NCI-H2227 (cell line): ENCODE data around the gene G2E3.
"Not testable (repeated sequence)": the region's sequence is repeated elsewhere in the genome, so short reads cannot be mapped to it uniquely, and the experiment has no call there.

ENCODE experiments used
- DNase-seq: peaks from one replicate; lab custom pipeline; 2025; ENCODE audit not compliant: unreplicated experiment; lab: John Stamatoyannopoulos, UW

Gene G2E3

DNA sequence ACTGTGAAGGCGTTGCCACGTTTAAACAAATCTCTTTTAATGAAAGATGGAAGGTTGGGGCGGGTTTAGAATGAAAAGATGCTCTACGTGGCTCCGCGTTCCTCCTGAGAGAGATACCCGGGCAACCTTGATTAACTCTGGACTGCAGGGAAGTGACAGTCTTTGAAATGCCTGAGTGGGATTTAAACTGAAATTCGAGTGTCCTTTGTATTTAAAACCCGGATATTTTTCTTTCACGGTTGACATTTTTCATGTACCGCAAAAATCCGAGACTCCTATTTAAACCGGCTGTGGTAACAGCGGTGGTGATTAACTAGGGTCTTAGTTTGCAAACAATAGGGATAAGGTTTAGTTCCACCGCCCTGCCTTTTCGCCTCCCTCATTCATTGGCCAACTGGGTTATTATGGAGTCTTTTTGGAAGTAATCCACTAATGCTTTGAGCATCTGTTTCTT lies 707 bp downstream of the G2E3 start:
- peak; percentile 31 for DNase-seq

DNA sequence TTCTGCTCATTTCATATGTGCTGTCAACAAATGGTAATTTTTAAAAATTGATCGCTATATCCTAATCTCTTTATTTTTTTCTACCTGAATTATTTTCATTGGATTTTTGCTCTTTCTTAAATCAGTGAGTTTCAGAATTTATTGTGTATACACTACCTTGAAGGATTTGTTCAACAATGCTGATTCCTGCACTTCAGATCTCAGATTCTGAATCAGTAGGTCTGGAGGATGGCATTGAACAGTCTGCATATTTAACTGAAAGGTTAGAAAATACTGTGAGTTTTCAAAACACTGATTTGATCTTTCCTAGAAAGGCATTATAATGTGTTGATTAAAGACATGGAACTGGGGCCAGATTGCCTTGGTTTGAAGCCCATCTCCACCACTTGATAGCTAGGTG lies 1.6 kb downstream of the G2E3 start:
- DNase-seq: no peak

DNA sequence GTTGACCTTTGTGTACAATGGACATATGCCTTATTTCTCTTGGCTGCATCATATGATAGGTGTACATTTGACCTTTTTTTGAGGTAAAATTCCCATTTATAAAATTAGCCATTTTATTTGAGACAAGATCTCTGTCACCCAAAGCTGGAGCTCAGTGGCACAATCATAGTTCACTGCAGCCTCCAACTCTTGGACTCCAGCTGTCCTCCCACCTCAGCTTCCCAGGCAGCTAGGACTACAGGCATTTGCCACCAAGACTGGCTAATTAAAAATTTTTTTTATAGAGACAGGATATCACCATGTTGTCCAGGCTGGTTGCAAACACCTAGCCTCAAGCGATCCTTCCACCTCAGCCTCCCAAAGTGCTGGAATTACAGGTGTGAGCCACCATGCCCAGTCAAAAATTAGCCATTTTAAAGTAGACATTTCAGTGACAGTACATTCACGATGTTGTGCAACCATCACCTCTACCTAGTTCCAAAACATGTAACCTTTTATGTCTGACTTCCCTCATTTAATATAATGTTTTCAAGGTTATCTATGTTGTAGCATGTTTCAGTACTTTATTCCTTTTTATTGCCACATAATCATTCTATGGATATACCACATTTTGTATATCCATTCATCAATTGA lies 5.4 kb downstream of the G2E3 start:
- DNase-seq: no peak

DNA sequence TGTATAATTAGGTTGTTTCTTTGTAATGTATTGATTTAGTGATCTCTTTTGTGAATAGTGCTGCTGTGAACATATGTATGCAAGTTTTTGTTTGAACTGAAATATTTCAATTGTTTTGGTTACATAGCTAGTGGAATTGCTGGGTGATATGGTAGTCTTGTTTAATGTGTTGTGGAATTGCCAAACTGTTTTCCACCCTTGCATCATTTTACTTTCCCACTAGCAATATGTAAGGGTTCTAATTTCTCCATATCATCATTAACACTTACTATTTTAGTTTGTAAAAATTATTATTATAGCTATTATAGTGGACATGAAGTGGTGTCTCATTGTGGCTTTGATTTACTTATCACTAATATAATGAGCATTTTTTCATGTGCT lies 5.9 kb downstream of the G2E3 start:
- DNase-seq: no peak

DNA sequence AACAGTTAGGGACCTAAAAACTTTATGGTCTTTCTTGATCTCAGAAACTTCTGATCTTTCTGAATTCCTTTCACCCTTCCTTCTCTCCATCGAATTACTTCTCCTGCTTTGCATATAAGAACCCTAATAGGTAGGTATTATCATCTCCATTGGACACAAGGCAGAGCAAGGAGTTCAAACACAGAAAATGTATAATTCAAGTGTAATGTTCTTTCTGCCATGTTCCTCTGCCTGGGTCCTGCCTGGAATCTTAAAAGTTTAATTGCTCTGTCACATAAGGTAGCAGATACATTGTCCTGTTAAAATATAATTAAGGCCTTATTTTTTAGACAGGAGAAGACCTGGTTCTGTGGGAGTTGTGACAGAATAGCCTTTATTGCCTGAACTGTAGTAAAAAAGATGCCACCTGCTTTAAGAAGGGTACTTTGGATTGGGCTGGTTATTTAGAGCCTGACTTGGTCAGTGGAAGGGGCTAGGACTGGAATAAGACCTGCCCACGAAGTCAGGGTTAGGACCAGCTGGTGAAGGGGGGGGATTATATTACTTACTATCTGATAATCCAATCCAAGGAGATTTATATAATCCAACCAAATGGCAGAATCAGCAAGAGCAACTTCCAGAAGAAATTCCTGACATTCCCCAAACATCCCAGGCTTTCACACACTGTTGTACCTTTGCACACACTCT lies 10.4 kb downstream of the G2E3 start:
- DNase-seq: no peak

DNA sequence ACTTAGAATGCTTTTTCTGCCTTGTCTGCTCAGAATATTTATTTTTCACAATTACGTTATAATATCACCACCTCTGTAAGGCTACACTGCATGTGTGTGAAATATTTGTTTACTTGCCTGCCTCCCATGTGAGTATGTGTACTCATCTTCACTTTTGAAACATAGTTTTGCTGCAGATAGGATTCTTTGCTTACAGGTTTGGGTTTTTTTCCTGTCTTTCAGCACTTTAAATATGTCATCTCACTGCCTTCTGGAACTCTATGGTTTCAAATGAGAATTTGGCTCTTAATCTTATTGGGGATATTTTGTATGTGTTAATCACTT lies 10.9 kb downstream of the G2E3 start:
- DNase-seq: no peak

DNA sequence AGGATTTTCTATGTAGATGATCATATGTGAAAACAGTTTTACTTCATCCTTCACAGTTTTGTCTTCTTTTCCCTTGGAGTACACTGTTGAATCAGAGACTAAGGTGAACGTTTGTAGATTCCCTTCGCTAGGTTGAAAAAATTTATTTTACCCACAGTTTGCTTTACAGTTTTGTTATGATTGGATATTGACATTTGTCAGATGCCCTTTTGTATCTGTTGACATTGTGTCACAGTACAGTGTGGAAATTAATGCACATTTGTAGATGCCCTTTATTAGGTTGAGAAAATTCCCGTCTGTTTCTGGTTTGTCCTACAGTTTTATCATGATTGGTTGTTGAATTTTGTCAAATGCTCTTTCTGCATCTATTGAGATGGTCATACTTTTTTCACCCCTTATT lies 13.3 kb downstream of the G2E3 start:
- DNase-seq: no peak

DNA sequence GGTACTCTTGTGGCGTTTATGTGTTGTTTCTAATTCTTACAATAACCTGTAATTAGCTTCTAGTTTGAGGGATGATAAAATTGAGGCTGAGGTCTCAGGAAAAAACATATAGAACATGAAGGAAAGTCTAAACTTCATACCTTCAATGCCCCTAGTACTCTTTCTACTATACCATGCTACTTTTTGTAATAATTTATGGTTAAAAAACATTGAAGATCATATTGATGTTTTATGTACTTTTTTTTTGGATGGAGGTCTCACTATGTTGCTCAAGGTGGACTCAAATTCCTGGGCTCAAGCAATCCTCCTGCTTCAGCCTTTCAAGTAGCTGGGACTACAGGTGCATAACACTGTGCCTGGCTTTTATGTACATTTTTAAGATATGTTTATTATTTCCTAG lies 13.8 kb downstream of the G2E3 start:
- no peak for DNase-seq

DNA sequence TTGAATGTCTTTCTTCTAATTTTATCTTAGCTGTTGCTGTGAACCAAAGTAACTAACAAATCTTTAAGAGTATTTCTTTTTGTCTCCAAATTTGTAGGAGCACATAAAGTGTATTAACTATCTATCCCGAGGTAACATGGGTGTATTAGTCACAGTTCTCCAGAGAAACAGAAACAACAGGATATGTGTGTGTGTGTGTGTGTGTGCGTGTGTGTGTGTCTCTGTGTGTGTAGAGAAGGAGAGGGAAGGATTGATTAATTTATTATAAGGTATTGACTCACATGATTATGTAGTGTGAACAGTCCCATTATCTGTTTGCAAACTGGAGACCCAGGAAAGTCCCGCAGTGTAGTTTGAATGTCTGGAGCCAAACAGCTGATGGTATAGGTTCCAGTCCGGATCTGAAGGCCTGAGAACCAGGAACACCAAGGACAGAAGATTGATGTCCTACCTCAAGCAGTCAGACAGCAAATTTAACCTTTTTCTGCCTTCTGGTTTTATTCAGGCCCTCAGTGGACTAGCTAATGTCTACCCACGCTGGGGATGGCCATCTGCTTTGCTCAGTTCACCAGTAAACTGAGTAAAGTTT lies 14.4 kb downstream of the G2E3 start:
- DNase-seq: no peak

DNA sequence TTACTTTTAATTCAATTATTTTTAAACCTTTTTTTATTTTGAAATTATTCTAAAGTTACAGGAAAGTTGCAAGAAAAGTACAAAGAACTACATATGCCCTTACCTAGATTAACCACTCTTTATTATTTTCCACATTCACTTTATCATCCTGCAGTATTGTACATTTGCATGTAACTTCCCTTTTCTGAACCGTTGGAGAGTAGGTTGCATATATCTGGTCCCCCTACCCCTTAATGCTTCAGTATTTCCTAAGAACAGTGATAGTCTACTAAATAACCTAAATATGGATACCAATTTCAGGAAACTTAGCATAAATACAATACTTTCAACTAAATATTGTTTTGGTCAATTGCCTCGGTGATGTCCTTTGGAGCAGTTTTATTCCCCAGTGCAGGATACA lies 15.0 kb downstream of the G2E3 start:
- DNase-seq: no peak

DNA sequence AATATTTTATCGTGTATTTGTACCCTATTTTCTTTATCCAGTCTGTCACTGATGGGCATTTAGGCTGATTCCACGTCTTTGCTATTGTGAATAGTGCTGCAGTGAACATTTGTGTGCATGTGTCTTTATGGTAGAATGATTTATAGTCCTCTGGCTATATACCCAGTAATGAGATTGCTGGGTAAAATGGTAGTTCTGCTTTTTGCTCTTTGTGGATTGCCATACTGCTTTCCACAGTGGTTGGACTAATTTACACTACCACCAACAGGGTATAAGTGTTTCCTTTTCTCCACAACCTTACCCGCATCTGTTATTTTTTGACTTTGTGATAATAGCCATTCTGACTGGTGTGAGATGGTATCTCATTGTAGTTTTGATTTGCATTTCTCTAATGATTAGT lies 15.8 kb downstream of the G2E3 start:
- not testable (repeated sequence) for DNase-seq

DNA sequence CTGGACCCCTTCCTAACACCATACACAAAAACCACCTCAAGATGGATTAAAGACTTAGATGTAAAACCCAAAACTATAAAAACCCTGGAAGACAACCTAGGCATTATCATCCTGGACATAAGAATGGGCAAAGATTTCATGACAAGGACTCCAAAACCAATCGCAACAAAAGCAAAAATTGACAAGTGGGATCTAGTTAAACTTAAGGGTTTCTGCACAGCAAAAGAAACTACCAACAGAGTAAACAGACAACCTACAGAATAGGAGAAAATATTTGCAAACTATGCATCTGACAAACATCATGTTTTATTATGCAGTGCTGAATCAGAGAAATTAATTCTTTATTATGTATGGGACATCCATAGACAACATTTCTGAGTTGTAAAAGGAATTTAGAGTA lies 17.4 kb downstream of the G2E3 start:
- DNase-seq: not testable (repeated sequence)

DNA sequence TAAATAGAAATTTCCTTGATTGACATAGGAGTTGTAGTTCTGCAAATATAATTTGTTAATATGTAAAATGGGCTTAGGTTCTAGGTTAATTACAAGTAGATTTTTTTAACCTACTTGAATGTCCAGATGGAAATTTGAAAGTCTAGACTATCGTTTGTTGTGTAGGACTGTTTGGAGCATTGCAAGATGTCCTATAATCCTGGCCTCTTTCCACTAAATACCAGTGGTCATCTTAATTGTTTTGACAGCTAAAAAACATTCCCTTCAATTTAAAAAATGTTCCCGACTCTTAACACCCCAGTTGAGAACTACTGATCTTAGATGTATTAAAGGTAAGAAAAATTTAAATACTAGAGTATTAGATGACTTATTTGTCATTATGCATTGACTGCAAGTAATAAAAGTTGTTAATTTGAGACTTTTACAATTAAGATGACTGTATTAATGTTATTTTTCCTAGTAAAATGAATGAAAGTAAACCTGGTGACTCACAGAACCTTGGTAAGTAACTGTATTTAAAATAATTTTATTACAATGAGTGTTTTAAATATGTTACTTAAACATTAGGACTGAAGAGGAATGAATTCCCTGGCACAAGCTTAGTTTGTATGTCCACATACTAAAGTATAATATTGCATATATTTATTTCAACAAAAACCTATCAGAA lies 21.8 kb downstream of the G2E3 start:
- DNase-seq: no peak

DNA sequence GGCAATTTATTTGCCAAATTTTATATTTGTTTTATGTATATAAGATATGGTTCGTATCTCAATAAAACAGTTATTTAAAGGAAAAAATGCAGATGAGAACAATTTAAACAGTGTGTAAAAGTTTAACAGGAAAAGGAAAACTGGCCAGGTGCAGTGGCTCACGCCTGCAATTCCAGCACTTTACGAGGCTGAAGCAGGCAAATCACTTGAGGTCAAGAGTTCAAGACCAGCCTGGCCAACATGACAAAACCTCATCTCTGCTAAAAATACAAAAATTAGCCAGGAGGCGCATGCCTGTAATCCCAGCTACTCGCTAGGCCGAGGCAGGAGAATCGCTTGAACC lies 22.3 kb downstream of the G2E3 start:
- DNase-seq: no peak

DNA sequence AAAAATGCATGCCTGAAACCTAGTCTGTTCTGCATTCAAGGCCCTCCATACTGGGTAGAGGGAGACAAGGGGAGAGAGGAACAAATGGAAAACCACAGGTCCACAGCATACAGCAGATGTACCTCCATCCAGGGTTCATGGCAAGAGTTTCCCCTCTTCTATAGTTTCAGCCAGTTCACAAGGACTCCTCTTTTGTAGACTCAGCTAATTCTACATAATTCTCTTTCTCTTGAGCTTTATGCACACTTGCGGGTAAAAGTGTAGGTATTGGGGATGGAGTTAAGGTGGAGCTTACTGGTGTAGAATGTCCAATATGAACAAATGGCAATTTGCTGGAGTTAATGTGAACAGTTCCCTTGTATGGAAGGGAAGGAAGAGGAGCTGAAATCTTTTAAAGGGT lies 23.4 kb downstream of the G2E3 start:
- no peak for DNase-seq

DNA sequence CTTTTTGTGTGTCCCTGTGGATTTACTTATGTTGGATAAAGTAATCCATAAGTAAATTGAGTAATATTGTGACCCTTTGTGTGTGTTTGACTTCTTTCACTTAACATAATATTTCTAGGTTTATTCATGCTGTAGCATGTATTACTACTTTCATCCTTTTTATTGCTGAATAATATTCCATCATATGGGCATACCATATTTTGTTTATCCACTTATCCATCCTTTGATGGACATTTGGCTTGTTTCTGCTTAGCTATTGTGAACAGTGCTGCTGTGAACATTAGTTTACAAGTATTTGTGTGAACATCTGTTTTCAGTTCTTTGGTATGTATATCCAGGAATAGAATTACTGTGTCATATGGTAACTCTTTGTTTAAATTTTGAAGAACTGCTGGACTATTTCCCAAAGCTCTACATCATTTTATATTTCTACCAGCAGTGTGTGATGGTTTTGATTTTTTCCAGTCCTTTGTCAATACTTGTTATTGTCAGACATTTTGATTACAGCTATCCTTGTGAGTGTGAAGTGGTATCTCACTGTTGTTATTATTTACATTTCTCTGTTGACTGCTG lies 25.2 kb downstream of the G2E3 start:
- no peak for DNase-seq

DNA sequence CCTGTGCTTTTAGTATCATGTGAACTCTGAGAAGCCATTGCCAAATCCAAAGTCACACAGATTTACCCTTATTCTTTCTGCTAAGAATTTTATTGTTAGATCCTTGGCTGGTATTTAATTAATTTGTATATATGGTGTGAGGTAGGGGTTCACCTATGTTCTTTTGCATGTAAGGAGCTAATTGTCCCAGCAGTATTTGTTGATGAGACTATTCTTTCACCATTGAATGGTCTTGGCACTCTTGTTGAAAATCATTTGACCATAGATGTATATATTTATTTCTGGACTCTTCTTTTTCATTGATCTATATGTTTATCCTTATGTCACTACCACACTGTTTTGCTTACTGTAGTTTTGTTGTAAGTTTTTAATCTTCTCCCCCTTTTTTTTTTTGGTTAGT lies 26.2 kb downstream of the G2E3 start:
- DNase-seq: no peak

DNA sequence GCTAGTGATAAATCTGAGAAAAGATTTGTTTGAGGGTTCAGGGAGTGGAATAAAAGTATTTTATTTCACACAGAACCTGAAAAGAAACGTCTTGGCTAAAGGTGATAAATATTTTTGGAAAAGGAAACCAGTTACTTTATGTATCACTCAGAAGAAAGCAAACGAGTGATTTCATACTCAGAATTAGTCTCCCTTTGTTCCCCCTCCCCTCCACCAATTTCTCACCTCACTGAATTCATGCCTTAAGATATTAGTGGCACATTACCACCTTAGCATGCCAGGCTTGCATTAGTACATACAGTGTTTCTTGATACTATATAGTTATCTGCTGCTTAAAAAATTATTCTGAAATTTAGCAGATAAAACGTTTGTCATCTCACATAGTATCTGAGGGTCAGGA lies 28.2 kb downstream of the G2E3 start:
- DNase-seq: no peak

DNA sequence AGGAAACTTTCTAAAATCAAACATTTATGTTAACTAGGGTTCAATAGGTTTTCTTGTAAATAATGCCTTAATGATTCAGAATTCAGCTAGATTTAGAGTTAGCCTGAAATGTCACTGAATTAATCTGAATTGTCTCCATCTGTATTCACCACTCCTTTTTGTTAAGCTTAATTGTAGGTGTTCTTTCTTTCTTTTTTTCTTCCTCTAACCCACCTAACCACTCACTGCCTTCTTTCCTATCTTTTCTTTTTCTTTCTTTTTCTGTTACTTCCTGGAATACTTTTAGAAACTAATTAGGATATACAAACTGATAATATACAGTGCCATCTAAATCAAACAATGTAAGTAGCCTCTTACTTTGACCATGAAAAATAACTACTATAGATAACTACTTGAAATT lies 29.9 kb downstream of the G2E3 start:
- DNase-seq: no peak

DNA sequence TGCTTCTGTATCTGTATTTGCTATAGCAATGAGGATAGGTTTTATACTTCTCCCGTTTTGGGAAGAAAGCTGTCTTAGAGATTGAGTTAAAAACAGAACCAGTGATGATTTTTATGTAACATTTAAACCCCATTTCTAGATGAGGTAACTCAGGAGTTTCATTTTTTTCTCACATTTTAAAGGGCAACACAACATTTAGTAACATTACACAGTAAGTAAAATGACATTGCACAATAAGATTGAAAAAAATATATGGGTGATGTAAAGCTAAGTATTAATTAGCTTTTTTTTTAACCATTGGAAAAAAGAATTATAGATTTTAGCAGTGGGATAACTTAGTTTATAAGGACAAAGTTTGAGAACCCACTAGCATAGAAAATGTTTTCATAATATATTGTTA lies 38.0 kb downstream of the G2E3 start:
- no peak for DNase-seq

DNA sequence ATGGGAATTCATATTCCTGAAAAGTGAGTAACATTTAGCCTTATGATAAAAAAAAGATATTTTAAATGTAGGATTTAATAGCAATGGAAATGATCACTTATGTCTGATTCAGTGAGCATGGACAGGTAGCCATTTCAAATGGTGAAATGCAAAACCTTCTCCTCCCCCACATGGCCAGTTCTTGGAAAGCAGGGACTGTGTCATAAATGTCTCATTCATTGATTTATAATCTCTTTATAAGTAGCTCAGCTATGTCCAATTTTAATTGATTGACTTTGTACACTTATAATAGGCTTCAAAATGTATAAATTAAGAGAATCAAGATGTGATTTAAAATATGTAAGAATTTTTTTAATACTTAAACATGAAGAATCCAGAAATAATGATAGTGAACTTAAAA lies 38.5 kb downstream of the G2E3 start:
- DNase-seq: no peak
